Esophagus muscularis mucosa (tissue), 3 donors: ENCODE results near the gene EHD4.

Experiments
- CTCF ChIP-seq, 3 experiments: fragments of 200-600 bp in 2 of 3; fragments of 450-650 bp in 1 of 3; sonication (generic) in 2 of 3; IDR thresholded peaks; one replicate each; pipeline ENCODE4 v1.5.1; 2017 to 2019; ENCODE audit warnings: antibody characterized with exemption in 3 of 3, mild to moderate bottlenecking in 2 of 3, moderate library complexity in 1 of 3
- POLR2AphosphoS5 ChIP-seq, 2 donors: sonication (generic); formaldehyde crosslinking; IDR thresholded peaks; one replicate each; pipeline ENCODE4 v1.6.1; 2017; ENCODE audit warnings: antibody characterized with exemption in 2 of 2

- TF ChIP-seq CTCF (IDR thresholded peaks at IDR 0.05) (no peak), POLR2AphosphoS5 (IDR thresholded peaks at IDR 0.05) (no peak)
Observed at GRCh38 chr15:42012241-42012640, 39.9 kb upstream of the EHD4 start.
